Choroid plexus epithelial cell (primary cell): Measurements from ENCODE around the gene WFS1.

Source experiments
- DNase-seq: peaks from one replicate; pipeline ENCODE4 v3.0.0-alpha.2; 2010; ENCODE audit warnings: low read depth
- H3K4me3 ChIP-seq: 2 replicates; pipeline ENCODE4 v1.5.1; 2011; ENCODE audit warnings: low read depth, mild to moderate bottlenecking, control low read depth, low read length, moderate library complexity
- TF ChIP-seq, protein P1 (sequence below): conservative IDR thresholded peaks from 2 replicates; pipeline ENCODE4 v1.5.1; 2011; ENCODE audit warnings: low read depth, mild to moderate bottlenecking, control low read depth, inconsistent platforms, low read length, moderate library complexity

WFS1 gene

DNA sequence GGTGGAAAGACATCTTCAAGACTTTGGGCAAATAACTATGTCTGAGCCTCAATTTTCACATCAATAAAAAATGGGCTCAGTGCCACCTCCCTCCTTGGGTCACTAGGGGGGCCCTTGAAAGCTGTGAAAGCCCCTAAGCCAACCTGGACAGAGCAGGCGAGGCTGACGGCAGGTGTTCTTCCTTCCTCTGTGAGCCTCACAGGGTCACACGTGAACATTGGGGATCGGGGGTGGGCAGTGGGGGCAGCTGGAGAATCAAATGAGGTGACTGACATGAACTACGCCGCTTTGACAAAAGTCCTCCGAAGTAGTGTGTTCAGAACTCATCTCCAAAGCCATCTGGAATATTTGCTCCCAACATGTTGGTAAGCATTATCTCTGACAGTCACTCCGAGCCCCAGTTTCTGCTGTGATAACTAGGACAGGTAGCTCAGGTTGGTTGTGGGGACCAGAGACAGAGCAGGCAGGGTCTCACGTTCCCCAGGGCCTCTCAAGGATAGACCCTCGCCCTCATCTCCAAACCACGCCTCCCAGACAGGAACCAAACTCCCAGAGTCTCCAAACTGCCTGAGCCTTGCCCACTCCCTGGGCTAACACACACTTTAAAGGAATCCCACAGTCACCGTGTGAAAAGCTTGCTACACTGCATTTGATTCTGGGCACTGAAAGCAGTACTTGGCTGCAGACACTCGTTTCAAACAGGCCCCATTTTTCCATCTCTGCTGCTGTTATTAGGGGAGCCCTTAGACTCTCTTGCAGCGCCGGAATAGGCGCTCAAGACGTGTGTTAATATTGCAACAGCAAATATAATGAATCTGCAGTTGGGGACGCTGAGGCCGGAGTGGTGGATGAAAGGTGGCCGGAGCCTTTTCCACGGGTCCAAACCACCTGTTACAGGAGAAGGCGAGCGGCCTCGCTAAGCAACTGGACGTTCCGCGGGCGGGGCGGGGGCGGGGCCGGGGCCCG is 717 bp upstream of the WFS1 start:
- peak overlapping the region; percentile 3 for H3K4me3 ChIP-seq
- no peak for DNase-seq
- TF ChIP-seq, protein P1, sequence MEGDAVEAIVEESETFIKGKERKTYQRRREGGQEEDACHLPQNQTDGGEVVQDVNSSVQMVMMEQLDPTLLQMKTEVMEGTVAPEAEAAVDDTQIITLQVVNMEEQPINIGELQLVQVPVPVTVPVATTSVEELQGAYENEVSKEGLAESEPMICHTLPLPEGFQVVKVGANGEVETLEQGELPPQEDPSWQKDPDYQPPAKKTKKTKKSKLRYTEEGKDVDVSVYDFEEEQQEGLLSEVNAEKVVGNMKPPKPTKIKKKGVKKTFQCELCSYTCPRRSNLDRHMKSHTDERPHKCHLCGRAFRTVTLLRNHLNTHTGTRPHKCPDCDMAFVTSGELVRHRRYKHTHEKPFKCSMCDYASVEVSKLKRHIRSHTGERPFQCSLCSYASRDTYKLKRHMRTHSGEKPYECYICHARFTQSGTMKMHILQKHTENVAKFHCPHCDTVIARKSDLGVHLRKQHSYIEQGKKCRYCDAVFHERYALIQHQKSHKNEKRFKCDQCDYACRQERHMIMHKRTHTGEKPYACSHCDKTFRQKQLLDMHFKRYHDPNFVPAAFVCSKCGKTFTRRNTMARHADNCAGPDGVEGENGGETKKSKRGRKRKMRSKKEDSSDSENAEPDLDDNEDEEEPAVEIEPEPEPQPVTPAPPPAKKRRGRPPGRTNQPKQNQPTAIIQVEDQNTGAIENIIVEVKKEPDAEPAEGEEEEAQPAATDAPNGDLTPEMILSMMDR: no peak

DNA sequence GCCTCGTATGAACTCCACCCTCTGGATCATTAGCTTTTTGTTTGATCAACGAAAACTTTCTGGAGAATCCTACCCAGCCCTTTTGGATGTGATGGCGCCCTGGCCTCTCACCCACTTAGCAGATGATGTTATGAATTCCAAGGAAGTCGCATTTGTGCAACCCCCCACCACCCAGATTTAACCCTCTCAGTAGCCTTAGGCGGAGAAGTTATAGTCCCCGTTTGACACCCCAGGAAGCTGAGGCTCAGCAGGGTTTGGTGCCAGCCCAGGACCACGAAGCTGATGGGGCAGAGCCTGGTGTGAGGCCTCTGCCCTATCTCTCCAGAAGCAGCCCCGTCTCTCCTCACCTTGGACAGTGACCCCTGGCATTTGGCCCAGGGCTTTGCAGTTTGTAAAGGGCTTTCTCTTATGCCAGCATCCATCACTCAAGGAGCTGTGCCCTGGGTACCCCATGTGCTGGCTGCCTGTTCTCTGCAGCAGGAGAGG is 1.0 kb downstream of the WFS1 start:
- DNase-seq: peak; percentile 49
- TF ChIP-seq, protein P1: no peak
- peak overlapping the region; percentile 87 for H3K4me3 ChIP-seq

DNA sequence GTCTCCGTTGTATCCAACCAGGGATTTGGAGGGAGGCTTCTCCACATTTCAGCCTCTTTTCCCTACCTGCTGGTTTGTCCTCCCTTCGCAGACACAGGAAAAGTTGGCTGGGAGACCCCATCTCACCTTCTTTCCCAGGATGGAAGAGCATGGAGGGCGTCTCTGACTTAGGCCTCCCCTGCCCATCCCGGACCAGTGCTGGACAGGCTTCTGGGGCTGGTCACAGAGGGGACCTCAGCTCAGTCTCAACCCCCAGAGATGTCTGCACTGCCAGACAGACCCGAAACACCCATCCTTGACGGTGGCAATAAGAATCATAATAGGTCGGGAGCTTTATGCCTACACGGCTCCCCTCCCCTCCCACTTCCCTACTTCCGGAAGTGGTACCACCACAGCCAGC is 1.6 kb downstream of the WFS1 start:
- TF ChIP-seq, protein P1: no peak
- H3K4me3 ChIP-seq: peak overlapping the region; percentile 5
- DNase-seq: no peak

DNA sequence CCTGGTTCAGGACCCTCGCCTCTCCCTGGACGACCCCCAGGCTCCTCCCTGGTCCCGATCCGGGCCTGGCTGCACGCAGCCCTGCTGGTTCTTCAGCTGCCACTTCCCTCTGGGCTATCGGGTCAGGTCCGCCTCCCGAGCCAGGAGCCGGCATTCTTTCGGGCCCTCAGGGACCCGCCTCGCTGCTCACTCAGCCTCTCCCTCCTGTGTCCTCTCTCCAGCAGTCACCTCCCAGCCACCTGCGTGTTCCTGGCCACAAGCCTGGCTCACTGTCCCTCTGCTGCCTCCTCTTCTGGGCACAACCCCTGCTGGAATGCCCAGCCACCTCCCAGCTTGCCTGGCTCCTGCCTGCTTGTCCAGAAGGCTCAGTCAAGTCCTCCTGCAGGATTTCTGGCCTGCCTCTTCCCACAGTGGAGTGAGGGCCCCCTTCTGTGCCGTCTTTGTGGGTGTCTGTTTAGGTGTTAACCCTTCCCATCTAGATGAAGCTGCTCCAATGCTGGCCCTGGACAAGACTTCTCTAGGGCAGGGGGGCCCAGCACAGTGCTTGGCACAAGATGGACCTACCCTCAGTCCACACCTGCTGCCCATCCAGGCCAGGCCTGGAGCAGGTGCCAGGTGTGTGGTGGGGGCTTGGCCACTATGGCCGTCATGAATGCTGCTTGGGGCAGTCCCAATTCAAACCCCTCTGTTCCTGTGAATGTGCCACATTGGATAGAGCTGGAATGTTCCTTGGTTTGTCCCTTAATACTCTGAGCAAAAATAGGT is 2.2 kb downstream of the WFS1 start:
- DNase-seq: no peak
- TF ChIP-seq, protein P1: no peak
- no peak overlapping the region for H3K4me3 ChIP-seq

DNA sequence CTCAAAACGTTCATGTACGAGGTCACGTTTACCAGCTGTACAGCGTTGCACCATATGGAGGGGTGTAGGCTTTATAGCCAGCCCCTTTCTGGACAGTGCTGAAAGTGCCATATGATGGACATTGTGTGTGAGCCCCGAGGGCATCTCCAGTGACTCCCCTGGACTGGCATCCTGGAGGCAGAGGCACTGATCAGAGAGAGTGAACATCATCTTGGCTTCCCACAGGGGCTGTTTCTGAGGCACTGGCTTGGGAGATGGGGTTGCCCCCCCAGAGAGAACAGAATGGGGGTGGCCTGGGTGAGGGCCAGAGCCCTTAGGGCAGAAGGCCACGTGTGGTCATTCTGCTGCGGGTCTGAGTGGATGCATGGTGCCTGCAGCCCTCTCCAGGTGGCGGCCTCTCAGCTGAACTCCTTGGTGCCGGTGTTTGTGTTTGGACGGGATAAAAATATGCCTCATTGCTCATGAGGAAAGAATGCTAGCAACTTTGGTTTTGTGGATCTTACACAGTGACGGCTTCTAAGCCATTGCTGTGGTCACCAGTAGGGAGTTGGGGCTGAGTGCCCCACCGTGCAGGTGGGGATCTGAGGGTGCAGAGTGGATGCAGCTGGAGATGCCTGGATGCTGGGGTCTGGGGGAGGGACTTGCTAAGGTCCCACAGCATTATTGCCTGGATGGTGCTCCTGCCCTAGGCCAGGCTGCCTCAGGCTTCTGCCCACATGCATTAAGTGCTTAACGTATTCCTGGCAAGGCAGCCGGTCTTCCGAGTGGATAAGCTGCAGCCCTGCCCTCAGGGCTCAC is 3.4 kb downstream of the WFS1 start:
- TF ChIP-seq, protein P1: no peak
- no peak overlapping the region for H3K4me3 ChIP-seq
- peak; percentile 89 for DNase-seq

DNA sequence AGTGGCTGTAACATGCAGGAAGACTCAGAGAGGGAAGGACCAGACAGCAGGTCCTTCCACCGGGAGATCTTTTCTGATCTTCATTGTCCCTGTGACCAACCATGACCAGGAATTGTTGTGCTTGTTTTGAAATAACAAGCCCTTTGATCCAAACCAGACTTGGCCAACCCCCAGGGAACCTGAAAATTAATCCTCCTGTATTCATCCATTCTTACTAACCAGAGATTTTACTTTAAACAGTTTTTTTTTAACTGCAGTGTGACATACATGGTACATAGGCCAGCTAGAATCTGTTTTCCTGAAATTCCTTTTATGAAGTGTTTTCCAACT is 4.0 kb downstream of the WFS1 start:
- TF ChIP-seq, protein P1: no peak
- DNase-seq: no peak
- no peak overlapping the region for H3K4me3 ChIP-seq
